ENCODE measurements around the gene DHRS11. TPM values are rescaled to one million over a fixed set of nuclear protein-coding genes. Genes with fewer than 3 reads are reported as not detected.

DHRS11 gene
- total and polyA plus RNA-seq, 2 of the 8 experiments (the other 6 are each of a cell fraction or from before 2014, with no cell fraction given) = 29.5 to 63.3 TPM

DNA sequence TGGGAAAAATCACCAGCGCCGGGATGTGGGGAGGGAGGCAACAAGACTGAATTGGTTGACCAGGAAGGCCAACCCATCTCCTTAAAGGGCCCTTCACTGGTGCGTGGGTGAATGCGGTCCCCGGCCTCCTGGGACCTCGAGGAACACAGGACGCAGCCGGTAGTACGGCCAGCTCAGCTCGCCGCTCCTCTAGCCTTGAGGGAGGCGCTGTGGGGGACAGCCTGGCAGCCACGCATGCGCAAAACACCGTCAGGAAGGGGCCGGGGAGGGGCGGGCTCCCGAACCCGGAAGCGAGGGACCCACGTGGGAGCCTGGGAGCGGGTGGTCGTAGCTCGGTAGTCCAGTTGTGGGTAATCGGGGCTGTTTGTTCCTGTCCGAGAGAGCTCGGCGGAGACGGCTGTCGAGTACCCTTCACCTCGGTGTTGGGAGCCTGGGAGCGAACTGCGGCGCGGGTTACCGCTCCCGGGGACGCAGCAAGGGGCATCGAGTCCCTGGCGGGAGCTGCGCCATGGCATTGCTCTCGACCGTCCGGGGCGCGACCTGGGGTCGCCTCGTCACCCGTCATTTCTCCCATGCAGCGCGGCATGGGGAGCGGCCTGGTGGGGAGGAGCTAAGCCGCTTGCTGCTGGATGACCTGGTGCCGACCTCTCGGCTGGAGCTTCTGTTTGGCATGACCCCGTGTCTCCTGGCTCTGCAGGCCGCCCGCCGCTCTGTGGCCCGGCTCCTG, 9.8 kb downstream of the DHRS11 start, which contains the start of gene MRM1:
Gene MRM1 (plus strand): TSS at position 281 of the 727 bp plus-strand sequence. CDS start 228 bp downstream, at position 509.
- peak within 1 kb of the TSS; percentile 95 for H3K18ac ChIP-seq (ENCODE audit: extremely low read depth, low read length)
- no peak within 1 kb of the TSS; the same call in 1 of the 2 replicates for H2AK5ac ChIP-seq (ENCODE audit: low read depth, low read length)
- FAIRE-seq (no peak), DNase-seq (ENCODE audit: low read depth in 1 of 2, low spot score in 2 of 2) (peak; percentile 90 to 93)
- peak within 1 kb of the TSS; percentile 57; the same call in 1 of the 2 replicates for H3K27ac ChIP-seq (ENCODE audit: low read depth, low read length)
- no peak within 1 kb of the TSS for H3K23ac ChIP-seq (ENCODE audit: insufficient read length)
- no peak within 1 kb of the TSS for H2BK20ac ChIP-seq (ENCODE audit: low read length)
- H2BK5ac ChIP-seq (ENCODE audit: low read depth, low read length) = peak within 1 kb of the TSS; percentile 95
- H3K4me3 ChIP-seq (ENCODE audit: extremely low read depth in 1 of 4, insufficient read depth in 2 of 4, low read depth in 3 of 4, low read length in 4 of 4) = peak within 1 kb of the TSS; percentile 75 to 94 (median 86)
- H4K20me1 ChIP-seq (replicated peaks in 1 of 2; ENCODE audit: control insufficient read depth in 1 of 2, insufficient read depth in 2 of 2, low read length in 2 of 2) = peaks cover 2 to 5% of the 10 kb centered on the region in 2 experiments
- peak within 1 kb of the TSS; percentile 39 to 81 (median 70) for H3K9ac ChIP-seq (replicated peaks in 1 of 4; ENCODE audit: extremely low read depth in 1 of 4, low read depth in 3 of 4, low read length in 3 of 4)
- no peaks in the 10 kb centered on the region for H3K9me3 ChIP-seq (ENCODE audit: insufficient read depth in 2 of 2, low read depth in 1 of 2, low read length in 1 of 2)
- H3K79me2 ChIP-seq (ENCODE audit: control insufficient read depth in 1 of 2, insufficient read depth in 2 of 2, low read length in 2 of 2) = peaks cover 2 to 26% of the 10 kb centered on the region in 2 experiments; a peak in 2 of 4 replicates
- peaks cover 10% of the 10 kb centered on the region for H3K23me2 ChIP-seq (ENCODE audit: low read depth, low read length)
- H3K56ac ChIP-seq (replicated peaks; ENCODE audit: insufficient read length, low read depth, low read length) = peak within 1 kb of the TSS; percentile 48
- peaks cover 8% of the 10 kb centered on the region for H3K79me1 ChIP-seq (ENCODE audit: low read depth, low read length)
- peak within 1 kb of the TSS; percentile 90 for H4K8ac ChIP-seq (ENCODE audit: extremely low read depth, insufficient read depth, low read length)
- peak within 1 kb of the TSS; percentile 65 for H4K5ac ChIP-seq (ENCODE audit: insufficient read length, low read depth, low read length)
- 3% methylated on average over 60 of the region's 60 CpGs; no CpG with 5 or more reads in 1 of the 2 experiments for WGBS, 2 experiments (ENCODE audit: extremely low coverage in 1 of 2, insufficient coverage in 1 of 2, insufficient read length in 1 of 2, insufficient replicate concordance in 2 of 2, low coverage in 1 of 2, low lambda C conversion rate in 2 of 2, missing lambda C conversion rate in 1 of 2)
- H2AFZ ChIP-seq (ENCODE audit: low read length) = peak within 1 kb of the TSS; percentile 15; the same call in 1 of the 2 replicates
- peaks cover 0 to 2% (median 0%) of the 10 kb centered on the region in 4 experiments; a peak in 2 of 8 replicates for H3K36me3 ChIP-seq (ENCODE audit: control insufficient read depth in 2 of 4, insufficient read depth in 4 of 4, low read length in 3 of 4)
- CTCF ChIA-PET (ENCODE audit: partially characterized antibody) = interaction anchor here (0.6 to 5.6 kb wide), 15 partner anchors 8 to 690 kb away, joined by 3 to 84 read pairs (median 5); partner anchors contain the start of genes DHRS11, MYO19 and PIGW
- H3K4me2 ChIP-seq (ENCODE audit: insufficient read depth in 1 of 2, low read depth in 2 of 2, low read length in 2 of 2) = peak within 1 kb of the TSS; percentile 91 to 95
- POLR2A ChIA-PET (ENCODE audit: partially characterized antibody) = interaction anchor here (0.7 to 5.0 kb wide), 17 partner anchors 8 to 1008 kb away, joined by 3 to 55 read pairs (median 3); partner anchors contain the start of genes DHRS11, PIGW and SYNRG
- peak within 1 kb of the TSS; percentile 66 for H4K91ac ChIP-seq (replicated peaks; ENCODE audit: insufficient read length, low read length)
- no peaks in the 10 kb centered on the region for H3K27me3 ChIP-seq (replicated peaks in 1 of 4; ENCODE audit: control insufficient read depth in 3 of 4, extremely low read depth in 1 of 4, insufficient read depth in 3 of 4, low read length in 3 of 4)
- no peak within 1 kb of the TSS for H3K14ac ChIP-seq (ENCODE audit: insufficient read length)
- peak within 1 kb of the TSS; percentile 45 for H3K4ac ChIP-seq (replicated peaks; ENCODE audit: insufficient read length, low read depth, low read length)
- H2BK120ac ChIP-seq (replicated peaks; ENCODE audit: low read depth, low read length) = no peak within 1 kb of the TSS
- H2BK15ac ChIP-seq (ENCODE audit: low read length) = 0 out of 2 replicates have a peak within 1 kb of the TSS, but pooled peaks have one; percentile 72
- H2BK12ac ChIP-seq (ENCODE audit: low read depth, low read length) = peak within 1 kb of the TSS; percentile 81
- peaks cover 3 to 15% (median 9%) of the 10 kb centered on the region in 4 experiments for H3K4me1 ChIP-seq (replicated peaks in 1 of 4; ENCODE audit: control insufficient read depth in 3 of 4, insufficient read depth in 4 of 4, low read length in 3 of 4)
- peak; percentile 68 for TF ChIP-seq POLR2AphosphoS5 (IDR thresholded peaks at IDR 0.05; ENCODE audit: low read depth, low read length)
- TF ChIP-seq TBP (IDR thresholded peaks at IDR 0.05; ENCODE audit: low read depth, low read length) = peak; percentile 55
- no peak for TF ChIP-seq SIRT6 (IDR thresholded peaks at IDR 0.05; ENCODE audit: low read length)
